Measurements from ENCODE around the gene CNIH2.

GRCh38 chr11:66242095-66242765 is 35.7 kb upstream of the CNIH2 start:
- no peak for TF ChIP-seq EZH2 (optimal IDR thresholded peaks at IDR 0.05; ENCODE audit: low read depth, low read length)
- TF ChIP-seq, protein P1, sequence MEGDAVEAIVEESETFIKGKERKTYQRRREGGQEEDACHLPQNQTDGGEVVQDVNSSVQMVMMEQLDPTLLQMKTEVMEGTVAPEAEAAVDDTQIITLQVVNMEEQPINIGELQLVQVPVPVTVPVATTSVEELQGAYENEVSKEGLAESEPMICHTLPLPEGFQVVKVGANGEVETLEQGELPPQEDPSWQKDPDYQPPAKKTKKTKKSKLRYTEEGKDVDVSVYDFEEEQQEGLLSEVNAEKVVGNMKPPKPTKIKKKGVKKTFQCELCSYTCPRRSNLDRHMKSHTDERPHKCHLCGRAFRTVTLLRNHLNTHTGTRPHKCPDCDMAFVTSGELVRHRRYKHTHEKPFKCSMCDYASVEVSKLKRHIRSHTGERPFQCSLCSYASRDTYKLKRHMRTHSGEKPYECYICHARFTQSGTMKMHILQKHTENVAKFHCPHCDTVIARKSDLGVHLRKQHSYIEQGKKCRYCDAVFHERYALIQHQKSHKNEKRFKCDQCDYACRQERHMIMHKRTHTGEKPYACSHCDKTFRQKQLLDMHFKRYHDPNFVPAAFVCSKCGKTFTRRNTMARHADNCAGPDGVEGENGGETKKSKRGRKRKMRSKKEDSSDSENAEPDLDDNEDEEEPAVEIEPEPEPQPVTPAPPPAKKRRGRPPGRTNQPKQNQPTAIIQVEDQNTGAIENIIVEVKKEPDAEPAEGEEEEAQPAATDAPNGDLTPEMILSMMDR (IDR thresholded peaks at IDR 0.05; ENCODE audit: low read length) = no peak

All from MM.1S (cell line).